AG10803 (cell line): Measurements from ENCODE around the gene IL6.

Source experiments
- DNase-seq: peaks from one replicate; pipeline ENCODE4 v3.0.0; 2010; ENCODE audit warnings: low read depth
- H3K4me3 ChIP-seq: 2 replicates; pipeline ENCODE4 v1.5.1; 2011; ENCODE audit warnings: mild to moderate bottlenecking, low read length, control low read depth
- CTCF ChIP-seq: conservative IDR thresholded peaks from 2 replicates; pipeline ENCODE4 v1.5.1; 2011; ENCODE audit warnings: mild to moderate bottlenecking, low read length, control low read depth, inconsistent platforms

The IL6 gene

DNA sequence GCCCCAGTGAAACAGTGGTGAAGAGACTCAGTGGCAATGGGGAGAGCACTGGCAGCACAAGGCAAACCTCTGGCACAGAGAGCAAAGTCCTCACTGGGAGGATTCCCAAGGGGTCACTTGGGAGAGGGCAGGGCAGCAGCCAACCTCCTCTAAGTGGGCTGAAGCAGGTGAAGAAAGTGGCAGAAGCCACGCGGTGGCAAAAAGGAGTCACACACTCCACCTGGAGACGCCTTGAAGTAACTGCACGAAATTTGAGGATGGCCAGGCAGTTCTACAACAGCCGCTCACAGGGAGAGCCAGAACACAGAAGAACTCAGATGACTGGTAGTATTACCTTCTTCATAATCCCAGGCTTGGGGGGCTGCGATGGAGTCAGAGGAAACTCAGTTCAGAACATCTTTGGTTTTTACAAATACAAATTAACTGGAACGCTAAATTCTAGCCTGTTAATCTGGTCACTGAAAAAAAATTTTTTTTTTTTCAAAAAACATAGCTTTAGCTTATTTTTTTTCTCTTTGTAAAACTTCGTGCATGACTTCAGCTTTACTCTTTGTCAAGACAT is 574 bp upstream of the IL6 start:
- TF ChIP-seq CTCF, result peak; percentile 74
- peak overlapping the region; percentile 82 for H3K4me3 ChIP-seq
- peak; percentile 85 for DNase-seq

DNA sequence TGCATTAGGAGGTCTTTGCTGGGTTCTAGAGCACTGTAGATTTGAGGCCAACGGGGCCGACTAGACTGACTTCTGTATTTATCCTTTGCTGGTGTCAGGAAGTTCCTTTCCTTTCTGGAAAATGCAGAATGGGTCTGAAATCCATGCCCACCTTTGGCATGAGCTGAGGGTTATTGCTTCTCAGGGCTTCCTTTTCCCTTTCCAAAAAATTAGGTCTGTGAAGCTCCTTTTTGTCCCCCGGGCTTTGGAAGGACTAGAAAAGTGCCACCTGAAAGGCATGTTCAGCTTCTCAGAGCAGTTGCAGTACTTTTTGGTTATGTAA is 675 bp downstream of the IL6 start:
- no peak for TF ChIP-seq CTCF
- DNase-seq, result peak; percentile 7
- H3K4me3 ChIP-seq, result peak overlapping the region; percentile 82

DNA sequence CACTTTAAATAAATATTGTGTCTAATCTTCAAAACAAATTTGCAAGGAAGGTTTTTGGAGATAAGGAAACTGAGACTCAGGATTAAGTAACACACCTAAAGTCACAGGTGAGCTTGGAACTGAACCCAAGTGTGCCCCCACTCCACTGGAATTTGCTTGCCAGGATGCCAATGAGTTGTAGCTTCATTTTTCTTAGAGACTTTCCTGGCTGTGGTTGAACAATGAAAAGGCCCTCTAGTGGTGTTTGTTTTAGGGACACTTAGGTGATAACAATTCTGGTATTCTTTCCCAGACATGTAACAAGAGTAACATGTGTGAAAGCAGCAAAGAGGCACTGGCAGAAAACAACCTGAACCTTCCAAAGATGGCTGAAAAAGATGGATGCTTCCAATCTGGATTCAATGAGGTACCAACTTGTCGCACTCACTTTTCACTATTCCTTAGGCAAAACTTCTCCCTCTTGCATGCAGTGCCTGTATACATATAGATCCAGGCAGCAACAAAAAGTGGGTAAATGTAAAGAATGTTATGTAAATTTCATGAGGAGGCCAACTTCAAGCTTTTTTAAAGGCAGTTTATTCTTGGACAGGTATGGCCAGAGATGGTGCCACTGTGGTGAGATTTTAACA is 1.5 kb downstream of the IL6 start:
- TF ChIP-seq CTCF, result peak; percentile 64
- DNase-seq, result peak; percentile 73
- H3K4me3 ChIP-seq, result peak overlapping the region; percentile 82

GRCh38 chr7:22729180-22729825 is 2.3 kb downstream of the IL6 start:
- no peak for TF ChIP-seq CTCF
- H3K4me3 ChIP-seq, result peak overlapping the region; percentile 82
- peak; percentile 25 for DNase-seq

GRCh38 chr7:22730066-22730710 is 3.2 kb downstream of the IL6 start:
- TF ChIP-seq CTCF, result no peak

DNA sequence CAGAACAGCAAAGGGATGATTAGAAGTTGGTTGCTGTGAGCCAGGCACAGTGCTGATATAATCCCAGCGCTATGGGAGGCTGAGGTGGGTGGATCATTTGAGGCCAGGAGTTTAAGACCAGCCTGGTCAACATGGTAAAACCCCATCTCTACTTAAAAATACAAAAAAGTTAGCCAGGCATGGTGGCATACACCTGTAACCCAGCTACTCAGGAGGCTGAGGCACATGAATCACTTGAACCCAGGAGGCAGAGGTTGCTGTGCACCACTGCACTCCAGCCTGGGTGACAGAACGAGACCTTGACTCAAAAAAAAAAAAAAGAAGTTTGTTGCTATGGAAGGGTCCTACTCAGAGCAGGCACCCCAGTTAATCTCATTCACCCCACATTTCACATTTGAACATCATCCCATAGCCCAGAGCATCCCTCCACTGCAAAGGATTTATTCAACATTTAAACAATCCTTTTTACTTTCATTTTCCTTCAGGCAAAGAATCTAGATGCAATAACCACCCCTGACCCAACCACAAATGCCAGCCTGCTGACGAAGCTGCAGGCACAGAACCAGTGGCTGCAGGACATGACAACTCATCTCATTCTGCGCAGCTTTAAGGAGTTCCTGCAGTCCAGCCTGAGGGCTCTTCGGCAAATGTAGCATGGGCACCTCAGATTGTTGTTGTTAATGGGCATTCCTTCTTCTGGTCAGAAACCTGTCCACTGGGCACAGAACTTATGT is 4.1 kb downstream of the IL6 start:
- peak; percentile 88 for DNase-seq
- H3K4me3 ChIP-seq, result peak overlapping the region; percentile 6
- TF ChIP-seq CTCF, result no peak

More at GRCh38 chr7:22730066-22730710, 3.2 kb downstream of the IL6 start:
- peak overlapping the region; percentile 17 for H3K4me3 ChIP-seq
- DNase-seq, result peak; percentile 14
